Liver (tissue), 9 donors: ENCODE measurements around the gene TPCN1. TPM values are rescaled to one million over a fixed set of nuclear protein-coding genes. Genes with fewer than 3 reads are reported as not detected.

Experiments used
- DNase-seq: peaks from one replicate; pipeline ENCODE4 v3.0.0-alpha.2; 2017; ENCODE audit warnings: low spot score
- H3K27ac ChIP-seq, 2 donors: one replicate each; pipeline ENCODE4 v1.7.0; 2013; ENCODE audit warnings: inconsistent platforms in 2 of 2, low read length in 2 of 2, control low read depth in 1 of 2, low read depth in 1 of 2, mild to moderate bottlenecking in 1 of 2
- H3K27me3 ChIP-seq, 4 donors: one replicate each; pipeline versions ENCODE4 v1.6.1 to v1.7.0; 2013; ENCODE audit warnings: low read length in 3 of 4, inconsistent platforms in 1 of 4, mild to moderate bottlenecking in 1 of 4, moderate library complexity in 1 of 4; ENCODE audit not compliant: control insufficient read depth in 4 of 4, insufficient read depth in 4 of 4
- H3K36me3 ChIP-seq, 4 donors: one replicate each; pipeline versions ENCODE4 v1.6.1 to v1.7.0; 2013; ENCODE audit warnings: low read length in 3 of 4, mild to moderate bottlenecking in 3 of 4, low read depth in 1 of 4, moderate library complexity in 1 of 4; ENCODE audit not compliant: control insufficient read depth in 4 of 4, insufficient read depth in 3 of 4
- H3K4me1 ChIP-seq, 4 donors: one replicate each; pipeline versions ENCODE4 v1.6.1 to v1.7.0; 2013; ENCODE audit warnings: low read length in 3 of 4, mild to moderate bottlenecking in 3 of 4, moderate library complexity in 1 of 4; ENCODE audit not compliant: control insufficient read depth in 4 of 4, insufficient read depth in 4 of 4
- H3K4me3 ChIP-seq, 3 donors: one replicate each; pipeline versions ENCODE4 v1.6.1 to v1.7.0; 2013; ENCODE audit warnings: low read length in 3 of 3, control low read depth in 1 of 3, low read depth in 1 of 3, mild to moderate bottlenecking in 1 of 3
- H3K9ac ChIP-seq, 2 donors: one replicate each; pipeline ENCODE4 v1.7.0; 2013; ENCODE audit warnings: low read length in 2 of 2, mild to moderate bottlenecking in 2 of 2, moderate library complexity in 2 of 2, control low read depth in 1 of 2, low read depth in 1 of 2
- H3K9me3 ChIP-seq, 4 donors: one replicate each; pipeline versions ENCODE4 v1.6.1 to v1.7.0; 2013; ENCODE audit warnings: low read length in 3 of 4; ENCODE audit not compliant: control insufficient read depth in 4 of 4
- CTCF ChIP-seq: fragments of 150-350 bp; IDR thresholded peaks from 2 replicates; pipeline ENCODE4 v1.5.1; 2017; ENCODE audit warnings: improper control_type of control experiment, low read depth, low read length; ENCODE audit not compliant: missing input control
- FOXA1 ChIP-seq: IDR thresholded peaks from 2 replicates; pipeline ENCODE4 v1.6.1; 2016; ENCODE audit warnings: antibody characterized with exemption
- GABPA ChIP-seq, 2 donors: IDR thresholded peaks in 1 of 2; conservative IDR thresholded peaks in 1 of 2; 2 replicates each; pipeline ENCODE4 v1.6.1; 2016; ENCODE audit warnings: antibody characterized with exemption in 2 of 2, mild to moderate bottlenecking in 1 of 2, moderate library complexity in 1 of 2
- HNF4A ChIP-seq, 2 donors: conservative IDR thresholded peaks; 2 replicates each; pipeline ENCODE4 v1.6.1; 2016; ENCODE audit warnings: antibody characterized with exemption in 2 of 2, mild to moderate bottlenecking in 2 of 2
- HNF4G ChIP-seq: IDR thresholded peaks from 2 replicates; pipeline ENCODE4 v1.6.1; 2016; ENCODE audit warnings: antibody characterized with exemption
- MAX ChIP-seq: IDR thresholded peaks from 2 replicates; pipeline ENCODE4 v1.6.1; 2016; ENCODE audit warnings: antibody characterized with exemption
- RAD21 ChIP-seq, 2 donors: IDR thresholded peaks; 2 replicates each; pipeline ENCODE4 v1.6.1; 2016; ENCODE audit warnings: antibody characterized with exemption in 2 of 2, mild to moderate bottlenecking in 2 of 2
- RXRA ChIP-seq, 2 donors: IDR thresholded peaks; 2 replicates each; pipeline ENCODE4 v1.6.1; 2017 to 2018; ENCODE audit warnings: antibody characterized with exemption in 2 of 2, mild to moderate bottlenecking in 1 of 2
- SP1 ChIP-seq: IDR thresholded peaks from 2 replicates; pipeline ENCODE4 v1.6.1; 2018; ENCODE audit warnings: antibody characterized with exemption, mild to moderate bottlenecking
- YY1 ChIP-seq: IDR thresholded peaks from 2 replicates; pipeline ENCODE4 v1.6.1; 2016; ENCODE audit warnings: antibody characterized with exemption, mild to moderate bottlenecking
- ZBTB33 ChIP-seq: IDR thresholded peaks from 2 replicates; pipeline ENCODE4 v1.6.1; 2016; ENCODE audit warnings: antibody characterized with exemption
- WGBS: extraction: QIAGEN DNeasy Blood & Tissue Kit; methylation state at CpG from one replicate; pipeline ENCODE4 v1.1.7; 2013; 5-methylcytosine and 5-hydroxymethylcytosine counted together
- polyA plus RNA-seq, 2 donors: library from polyadenylated mRNA; stranded (reverse) in 1 of 2; unstranded in 1 of 2; fragments of 200-250 nt in 1 of 2; fragments of >200 nt in 1 of 2; fragmentation: Nextera tagmentation in 1 of 2; extraction: Ambion mirVana in 1 of 2; gene quantifications; one replicate each; pipeline versions ENCODE4 v1.2.1 to v1.2.3, GENCODE V29; 2013 to 2015
- total RNA-seq, 2 donors: library from RNA; depleted of rRNA; stranded (reverse); fragments of >200 nt; gene quantifications; one replicate each; pipeline ENCODE4 v1.2.3, GENCODE V29; 2014
- donor health status: healthy.
- donor health status: healthy.
- donor health status: healthy.
- donor health status: healthy.
- donor health status: healthy.

Gene TPCN1
- total and polyA plus RNA-seq, 4 donors = 8.6 to 19.2 (median 13.7) TPM

- H3K36me3 ChIP-seq = peaks cover under 1 to 24% (median 13%) of the 10 kb centered on the region in 4 donors
- DNase-seq = no peak
Measured at GRCh38 chr12:113263431-113263963, 42.2 kb downstream of the TPCN1 start.

GRCh38 chr12:113266106-113266895 is 45.0 kb downstream of the TPCN1 start:
- peaks cover 0 to 8% (median 4%) of the 10 kb centered on the region in 4 donors for H3K4me1 ChIP-seq
- DNase-seq = no peak
- no peak overlapping the region for H3K4me3 ChIP-seq
- no peak overlapping the region for H3K9ac ChIP-seq
- H3K27me3 ChIP-seq = no peaks in the 10 kb centered on the region
- no peaks in the 10 kb centered on the region for H3K9me3 ChIP-seq
- no peak overlapping the region for H3K27ac ChIP-seq
- WGBS = 94% methylated on average over 23 of the region's 23 CpGs
- TF ChIP-seq RXRA (IDR thresholded peaks at IDR 0.05) (no peak), GABPA (IDR thresholded peaks at IDR 0.05 in 1 of 2, conservative IDR thresholded peaks at IDR 0.05 in 1 of 2) (no peak), FOXA1 (no peak), YY1 (no peak), MAX (no peak)
- peaks cover 1 to 29% (median 16%) of the 10 kb centered on the region in 4 donors for H3K36me3 ChIP-seq

More at GRCh38 chr12:113263431-113263963, 42.2 kb downstream of the TPCN1 start:
- peaks cover 4 to 28% (median 17%) of the 10 kb centered on the region in 4 donors for H3K4me1 ChIP-seq
- peak overlapping the region; percentile 22 to 44 for H3K27ac ChIP-seq
- no peak overlapping the region for H3K4me3 ChIP-seq
- WGBS = 65% methylated on average over 9 of the region's 9 CpGs
- H3K9ac ChIP-seq = no peak overlapping the region
- no peaks in the 10 kb centered on the region for H3K27me3 ChIP-seq
- TF ChIP-seq YY1 (no peak), RAD21 (IDR thresholded peaks at IDR 0.05) (peak in 1 of 2 donors; percentile 36), SP1 (peak; percentile 84), ZBTB33 (no peak), CTCF (no peak), HNF4G (peak; percentile 86), RXRA (IDR thresholded peaks at IDR 0.05) (peak; percentile 63 to 66), HNF4A (conservative IDR thresholded peaks at IDR 0.05) (peak; percentile 97 to 98)
- H3K9me3 ChIP-seq = no peaks in the 10 kb centered on the region

- Histone ChIP-seq H3K27me3 (no peaks in the 10 kb centered on the region), H3K4me1 (peaks cover 8 to 17% (median 16%) of the 10 kb centered on the region in 4 donors), H3K27ac (no peak overlapping the region), H3K4me3 (no peak overlapping the region), H3K9ac (no peak overlapping the region), H3K36me3 (peaks cover 1 to 29% (median 16%) of the 10 kb centered on the region in 4 donors), H3K9me3 (no peaks in the 10 kb centered on the region)
- WGBS = 96% methylated on average over 7 of the region's 7 CpGs
- no peak for TF ChIP-seq HNF4G
- DNase-seq = no peak
Measured at GRCh38 chr12:113267621-113268020, 46.4 kb downstream of the TPCN1 start.
